ENCODE results near the gene PRDX2. TPM values are rescaled to one million over a fixed set of nuclear protein-coding genes. Genes with fewer than 3 reads are reported as not detected.

Gene PRDX2
- total RNA-seq, 4 donors from 2014 or later = 166 to 496 (median 328) TPM

DNA sequence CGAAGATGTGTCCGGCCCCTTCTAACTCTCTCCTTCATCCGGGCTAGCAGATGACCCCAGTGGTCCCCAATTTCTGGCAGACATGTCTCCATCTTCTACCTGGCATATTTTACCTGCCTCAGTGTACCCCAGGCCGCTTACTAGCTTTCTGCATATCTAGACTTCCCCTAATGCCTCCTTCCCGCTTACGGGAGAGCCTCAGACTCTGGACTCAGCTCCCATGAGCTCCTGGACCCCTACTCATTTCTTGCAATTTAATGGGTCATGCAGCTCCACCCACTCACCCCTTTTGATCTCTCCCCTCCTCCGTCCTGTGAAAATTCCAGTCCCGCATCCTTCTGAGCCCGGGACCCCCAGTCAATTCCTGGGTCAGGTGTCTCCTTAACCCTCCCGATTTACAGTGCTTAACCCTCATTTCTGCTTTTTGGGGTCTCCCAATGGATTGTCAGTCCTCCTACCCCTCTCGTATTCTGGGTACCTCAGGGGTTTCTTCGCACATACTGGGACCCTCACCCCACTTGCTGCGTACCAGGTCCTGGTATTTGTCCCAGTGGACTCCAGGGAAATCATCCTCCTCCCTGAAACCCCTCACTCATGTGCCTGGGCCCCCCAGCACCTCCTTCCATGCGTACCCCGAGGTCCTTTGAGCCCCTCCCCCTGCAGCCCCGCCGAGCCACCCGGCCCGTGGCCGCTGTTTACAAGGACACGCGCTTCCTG lies 10.8 kb downstream of the PRDX2 start:
- H3K4me3 ChIP-seq (replicated peaks in 1 of 3) = peak overlapping the region in 2 of 3 donors; percentile 19 to 90
- peak overlapping the region; percentile 96 to 99 (median 96) for H3K27ac ChIP-seq
- TF ChIP-seq, protein P1, sequence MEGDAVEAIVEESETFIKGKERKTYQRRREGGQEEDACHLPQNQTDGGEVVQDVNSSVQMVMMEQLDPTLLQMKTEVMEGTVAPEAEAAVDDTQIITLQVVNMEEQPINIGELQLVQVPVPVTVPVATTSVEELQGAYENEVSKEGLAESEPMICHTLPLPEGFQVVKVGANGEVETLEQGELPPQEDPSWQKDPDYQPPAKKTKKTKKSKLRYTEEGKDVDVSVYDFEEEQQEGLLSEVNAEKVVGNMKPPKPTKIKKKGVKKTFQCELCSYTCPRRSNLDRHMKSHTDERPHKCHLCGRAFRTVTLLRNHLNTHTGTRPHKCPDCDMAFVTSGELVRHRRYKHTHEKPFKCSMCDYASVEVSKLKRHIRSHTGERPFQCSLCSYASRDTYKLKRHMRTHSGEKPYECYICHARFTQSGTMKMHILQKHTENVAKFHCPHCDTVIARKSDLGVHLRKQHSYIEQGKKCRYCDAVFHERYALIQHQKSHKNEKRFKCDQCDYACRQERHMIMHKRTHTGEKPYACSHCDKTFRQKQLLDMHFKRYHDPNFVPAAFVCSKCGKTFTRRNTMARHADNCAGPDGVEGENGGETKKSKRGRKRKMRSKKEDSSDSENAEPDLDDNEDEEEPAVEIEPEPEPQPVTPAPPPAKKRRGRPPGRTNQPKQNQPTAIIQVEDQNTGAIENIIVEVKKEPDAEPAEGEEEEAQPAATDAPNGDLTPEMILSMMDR (IDR thresholded peaks at IDR 0.05) = no peak
- no peak for TF ChIP-seq POLR2A (IDR thresholded peaks at IDR 0.05)
- 4 to 5% methylated on average over 17 to 22 of the region's 22 CpGs for WGBS, 2 donors
- peaks cover 0 to 16% of the 10 kb centered on the region in 2 donors for H3K36me3 ChIP-seq
- peak in 1 of 2 donors; percentile 20 for DNase-seq
- H3K9me3 ChIP-seq = no peaks in the 10 kb centered on the region
- intact Hi-C loops (cut with DNase I) = no loop called here
- peaks cover 42 to 50% of the 10 kb centered on the region in 2 donors for H3K4me1 ChIP-seq
- no peaks in the 10 kb centered on the region for H3K27me3 ChIP-seq

DNA sequence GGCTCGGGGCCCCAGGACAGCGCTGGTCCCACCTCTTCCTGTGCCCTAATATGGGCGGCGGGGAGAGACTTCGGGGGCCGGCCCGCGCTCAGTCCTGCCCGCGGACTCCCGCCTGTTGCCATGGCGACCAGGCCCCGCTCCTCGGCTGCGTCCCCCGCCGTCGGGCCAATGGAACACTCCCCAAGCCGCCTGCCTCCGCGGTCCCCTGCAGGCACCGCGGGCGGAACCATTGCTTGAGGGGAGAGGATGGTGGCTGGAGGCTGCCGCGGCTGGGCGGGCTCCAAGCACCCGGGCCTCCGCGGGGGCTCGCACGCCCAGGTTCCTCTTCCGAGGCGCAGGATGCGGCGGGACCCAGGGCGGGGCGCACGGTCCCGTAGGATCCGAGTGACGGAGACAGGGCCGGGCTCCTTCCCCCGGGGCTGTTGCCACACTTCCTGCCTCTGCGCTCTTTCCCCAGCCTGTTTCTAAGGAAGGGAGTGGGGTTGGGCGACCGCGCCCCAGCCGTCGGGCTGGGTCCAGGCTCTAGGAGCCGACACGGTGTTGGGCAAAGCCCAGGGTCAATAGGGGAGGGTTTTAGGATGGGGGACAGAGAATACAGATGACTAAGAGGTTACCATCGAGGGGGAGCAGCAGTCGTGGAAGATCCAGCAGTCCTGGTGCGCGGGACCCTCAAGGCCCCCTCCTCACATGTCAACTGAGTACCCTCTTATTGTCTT lies 11.5 kb downstream of the PRDX2 start:
- DNase-seq = peak; percentile 98 to 99
- peaks cover 0 to 16% of the 10 kb centered on the region in 2 donors for H3K36me3 ChIP-seq
- H3K9me3 ChIP-seq = no peaks in the 10 kb centered on the region
- no peaks in the 10 kb centered on the region for H3K27me3 ChIP-seq
- H3K27ac ChIP-seq = peak overlapping the region; percentile 96 to 99 (median 96)
- 0 to 3% methylated on average over 10 to 26 of the region's 56 CpGs for WGBS, 2 donors
- TF ChIP-seq, protein P1 (IDR thresholded peaks at IDR 0.05) = peak in 1 of 6 experiments; percentile 4
- TF ChIP-seq POLR2A (IDR thresholded peaks at IDR 0.05) = peak; percentile 79 to 86
- H3K4me3 ChIP-seq (replicated peaks in 1 of 3) = peak overlapping the region in 2 of 3 donors; percentile 16 to 90
- intact Hi-C loops (cut with DNase I) = no loop called here
- peaks cover 47 to 54% of the 10 kb centered on the region in 2 donors for H3K4me1 ChIP-seq

DNA sequence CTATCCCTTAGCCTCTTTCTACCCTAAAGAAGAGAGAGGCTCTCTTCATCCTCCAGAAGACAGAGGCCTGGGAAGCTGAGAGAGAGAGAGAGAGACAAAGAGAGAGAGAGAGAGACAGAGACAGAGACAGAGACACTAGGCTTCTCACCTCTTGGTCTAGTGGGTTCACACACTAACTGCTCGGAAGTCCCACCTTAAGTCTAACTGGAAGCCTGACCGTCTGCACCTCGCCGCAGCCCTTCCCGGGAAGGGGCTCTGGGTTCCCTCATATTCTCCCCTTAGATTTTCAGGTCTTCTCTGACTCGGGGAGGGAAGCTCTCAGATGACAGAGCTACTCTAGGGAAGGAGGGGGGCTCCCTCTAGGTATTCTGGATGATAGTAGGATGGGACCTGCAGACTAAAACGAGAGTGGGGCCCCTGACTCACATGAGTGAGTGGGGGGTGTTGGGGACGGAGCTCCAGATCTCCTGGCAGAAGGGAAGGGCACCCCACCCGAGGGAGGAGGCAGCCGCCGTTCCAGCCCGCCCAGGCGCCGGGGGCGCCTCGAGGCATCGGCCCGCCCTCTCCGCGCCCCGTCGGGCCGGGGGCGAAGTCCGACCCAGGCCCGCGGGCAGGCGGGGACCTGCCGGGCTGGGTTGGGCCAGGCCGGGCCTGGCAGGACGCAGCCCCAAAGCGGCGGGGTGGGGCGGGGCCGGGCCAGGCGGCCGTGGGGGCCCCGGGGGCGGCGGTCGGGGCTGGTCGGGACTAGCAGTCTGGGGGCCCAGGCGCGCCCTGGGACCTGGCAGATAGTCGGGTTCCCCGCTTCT lies 12.3 kb downstream of the PRDX2 start:
- DNase-seq = no peak
- H3K27ac ChIP-seq = peak overlapping the region; percentile 96 to 99 (median 96)
- WGBS, 2 donors = 7 to 8% methylated on average over 6 to 7 of the region's 46 CpGs
- TF ChIP-seq, protein P1 (IDR thresholded peaks at IDR 0.05) = no peak
- peak in 1 of 2 donors; percentile 37 for TF ChIP-seq POLR2A (IDR thresholded peaks at IDR 0.05)
- H3K27me3 ChIP-seq = no peaks in the 10 kb centered on the region
- no peaks in the 10 kb centered on the region for H3K9me3 ChIP-seq
- intact Hi-C loops (cut with DNase I) = no loop called here
- H3K4me3 ChIP-seq (replicated peaks in 1 of 3) = peak overlapping the region in 2 of 3 donors; percentile 20 to 90
- H3K36me3 ChIP-seq = peaks cover 0 to 16% of the 10 kb centered on the region in 2 donors
- H3K4me1 ChIP-seq = peaks cover 47 to 55% of the 10 kb centered on the region in 2 donors

DNA sequence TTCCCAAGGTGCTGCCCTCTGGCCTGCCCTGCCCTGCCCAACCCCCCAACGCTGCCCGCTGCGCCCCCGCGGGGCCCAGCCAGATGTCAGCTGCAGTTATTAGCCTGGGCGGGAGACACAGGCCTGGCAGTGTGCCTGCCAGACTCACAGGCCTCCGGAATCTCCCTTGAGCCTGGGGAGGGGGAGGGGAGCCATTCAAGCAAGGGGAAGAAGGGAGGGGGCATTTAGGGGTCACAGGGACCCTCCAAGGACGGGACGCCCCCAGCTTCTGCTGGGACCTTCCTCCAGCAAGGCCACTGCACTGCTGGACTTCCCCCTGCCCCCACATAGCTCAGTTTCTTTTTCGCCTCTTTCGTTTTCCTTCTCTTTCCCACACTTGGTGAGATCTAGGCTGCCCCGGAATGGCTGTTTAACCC lies 12.9 kb downstream of the PRDX2 start:
- Histone ChIP-seq H3K4me3 (replicated peaks in 1 of 3) (peak overlapping the region in 1 of 3 donors; percentile 90), H3K4me1 (peaks cover 53 to 57% of the 10 kb centered on the region in 2 donors), H3K27me3 (no peaks in the 10 kb centered on the region), H3K36me3 (peaks cover 0 to 16% of the 10 kb centered on the region in 2 donors), H3K27ac (peak overlapping the region; percentile 96 to 99 (median 96)), H3K9me3 (no peaks in the 10 kb centered on the region)
- intact Hi-C loops (cut with DNase I) = no loop called here
- DNase-seq = peak; percentile 91 to 93
- TF ChIP-seq, protein P1 (IDR thresholded peaks at IDR 0.05) = no peak
- peak in 1 of 2 donors; percentile 33 for TF ChIP-seq POLR2A (IDR thresholded peaks at IDR 0.05)
- 2 to 3% methylated on average over 9 to 12 of the region's 12 CpGs for WGBS, 2 donors

Data from thyroid gland (tissue), 4 donors.